Neural crest cell (in vitro differentiated cells): Measurements from ENCODE around the gene TMEM120B. TPM values are rescaled to one million over a fixed set of nuclear protein-coding genes. Genes with fewer than 3 reads are reported as not detected.

ENCODE experiments used
- DNase-seq: peaks from one replicate; pipeline ENCODE4 v3.0.0; 2021; ENCODE audit warnings: low read depth, mixed read lengths, low spot score
- H3K27ac Mint-ChIP-seq: one replicate; pipeline ENCODE4 v1.8.0; 2021; ENCODE audit warnings: mild to moderate bottlenecking, mixed read lengths; ENCODE audit not compliant: unreplicated experiment
- H3K27me3 Mint-ChIP-seq: 2 replicates; pipeline ENCODE4 v1.8.0; 2021; ENCODE audit warnings: low read depth, mild to moderate bottlenecking, mixed read lengths
- H3K36me3 Mint-ChIP-seq: 2 replicates; pipeline ENCODE4 v1.8.0; 2021; ENCODE audit warnings: low read depth, mild to moderate bottlenecking, mixed read lengths
- H3K4me1 Mint-ChIP-seq: 2 replicates; pipeline ENCODE4 v1.8.0; 2021; ENCODE audit warnings: mixed read lengths
- H3K4me3 Mint-ChIP-seq: one replicate; pipeline ENCODE4 v1.8.0; 2021; ENCODE audit warnings: mild to moderate bottlenecking, mixed read lengths
- H3K9me3 Mint-ChIP-seq: 2 replicates; pipeline ENCODE4 v1.8.0; 2021; ENCODE audit warnings: mixed read lengths
- total RNA-seq: library from RNA; stranded (reverse); gene quantifications from 2 replicates; pipeline ENCODE4 v1.2.1, GENCODE V29; 2021
- TF ChIP-seq, protein P1 (sequence below): fragments of 200-600 bp; sonication (generic); conservative IDR thresholded peaks from 2 replicates; pipeline ENCODE4 v1.5.0; 2021; ENCODE audit warnings: antibody characterized with exemption, mild to moderate bottlenecking

The TMEM120B gene
- total RNA-seq, 1 donor from 2014 or later: 14.1 TPM

DNA sequence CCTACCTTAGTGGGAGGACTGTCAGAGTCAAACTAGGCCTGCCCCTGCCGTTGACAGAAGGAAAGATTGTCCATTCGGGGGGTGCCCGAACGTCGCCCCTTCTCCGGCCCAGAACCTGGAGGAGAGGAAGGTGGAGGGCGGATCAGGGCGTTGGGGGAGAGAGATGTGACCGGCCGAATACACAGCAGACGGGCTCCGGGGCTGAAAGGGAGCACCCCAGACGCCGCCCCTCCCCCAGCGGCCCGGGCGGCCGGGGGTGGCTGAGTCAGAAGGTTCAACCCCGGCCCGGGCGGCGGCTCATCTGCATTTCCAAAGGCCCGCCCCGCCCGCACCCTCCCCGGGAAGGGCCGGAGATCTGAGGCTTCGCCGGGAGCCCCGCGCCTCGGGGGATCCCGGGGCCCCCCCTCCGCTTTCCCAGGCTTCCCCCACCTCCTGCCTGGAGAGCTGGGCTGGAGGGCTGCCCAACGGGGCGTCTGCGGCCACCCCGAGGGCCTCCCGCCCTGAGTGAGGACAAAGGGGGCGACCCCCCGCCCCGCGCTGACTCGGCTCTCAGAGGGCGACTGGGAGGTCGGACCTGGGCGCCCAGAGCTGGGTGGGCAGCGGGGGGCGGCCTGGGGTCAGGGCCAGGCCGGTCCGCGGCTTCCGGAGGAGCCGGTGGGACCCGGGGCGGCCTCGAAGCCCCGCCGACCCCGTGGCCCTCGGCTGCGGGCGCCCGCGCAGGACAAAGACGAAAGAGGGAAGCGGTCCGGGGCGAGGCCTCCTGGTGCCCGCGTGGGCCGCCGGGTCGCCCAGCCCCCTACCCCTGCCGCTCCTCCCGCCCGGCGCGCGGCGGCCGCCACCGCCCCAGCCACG lies 87.5 kb downstream of the TMEM120B start:
- Mint-ChIP-seq H3K9me3 (no peaks in the 10 kb centered on the region), H3K4me3 (peak overlapping the region; percentile 86), H3K4me1 (peaks cover 52% of the 10 kb centered on the region), H3K27ac (peak overlapping the region; percentile 98), H3K27me3 (peaks cover 35% of the 10 kb centered on the region), H3K36me3 (peaks cover 16% of the 10 kb centered on the region)
- TF ChIP-seq, protein P1, sequence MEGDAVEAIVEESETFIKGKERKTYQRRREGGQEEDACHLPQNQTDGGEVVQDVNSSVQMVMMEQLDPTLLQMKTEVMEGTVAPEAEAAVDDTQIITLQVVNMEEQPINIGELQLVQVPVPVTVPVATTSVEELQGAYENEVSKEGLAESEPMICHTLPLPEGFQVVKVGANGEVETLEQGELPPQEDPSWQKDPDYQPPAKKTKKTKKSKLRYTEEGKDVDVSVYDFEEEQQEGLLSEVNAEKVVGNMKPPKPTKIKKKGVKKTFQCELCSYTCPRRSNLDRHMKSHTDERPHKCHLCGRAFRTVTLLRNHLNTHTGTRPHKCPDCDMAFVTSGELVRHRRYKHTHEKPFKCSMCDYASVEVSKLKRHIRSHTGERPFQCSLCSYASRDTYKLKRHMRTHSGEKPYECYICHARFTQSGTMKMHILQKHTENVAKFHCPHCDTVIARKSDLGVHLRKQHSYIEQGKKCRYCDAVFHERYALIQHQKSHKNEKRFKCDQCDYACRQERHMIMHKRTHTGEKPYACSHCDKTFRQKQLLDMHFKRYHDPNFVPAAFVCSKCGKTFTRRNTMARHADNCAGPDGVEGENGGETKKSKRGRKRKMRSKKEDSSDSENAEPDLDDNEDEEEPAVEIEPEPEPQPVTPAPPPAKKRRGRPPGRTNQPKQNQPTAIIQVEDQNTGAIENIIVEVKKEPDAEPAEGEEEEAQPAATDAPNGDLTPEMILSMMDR: no peak
- DNase-seq: peak; percentile 68

DNA sequence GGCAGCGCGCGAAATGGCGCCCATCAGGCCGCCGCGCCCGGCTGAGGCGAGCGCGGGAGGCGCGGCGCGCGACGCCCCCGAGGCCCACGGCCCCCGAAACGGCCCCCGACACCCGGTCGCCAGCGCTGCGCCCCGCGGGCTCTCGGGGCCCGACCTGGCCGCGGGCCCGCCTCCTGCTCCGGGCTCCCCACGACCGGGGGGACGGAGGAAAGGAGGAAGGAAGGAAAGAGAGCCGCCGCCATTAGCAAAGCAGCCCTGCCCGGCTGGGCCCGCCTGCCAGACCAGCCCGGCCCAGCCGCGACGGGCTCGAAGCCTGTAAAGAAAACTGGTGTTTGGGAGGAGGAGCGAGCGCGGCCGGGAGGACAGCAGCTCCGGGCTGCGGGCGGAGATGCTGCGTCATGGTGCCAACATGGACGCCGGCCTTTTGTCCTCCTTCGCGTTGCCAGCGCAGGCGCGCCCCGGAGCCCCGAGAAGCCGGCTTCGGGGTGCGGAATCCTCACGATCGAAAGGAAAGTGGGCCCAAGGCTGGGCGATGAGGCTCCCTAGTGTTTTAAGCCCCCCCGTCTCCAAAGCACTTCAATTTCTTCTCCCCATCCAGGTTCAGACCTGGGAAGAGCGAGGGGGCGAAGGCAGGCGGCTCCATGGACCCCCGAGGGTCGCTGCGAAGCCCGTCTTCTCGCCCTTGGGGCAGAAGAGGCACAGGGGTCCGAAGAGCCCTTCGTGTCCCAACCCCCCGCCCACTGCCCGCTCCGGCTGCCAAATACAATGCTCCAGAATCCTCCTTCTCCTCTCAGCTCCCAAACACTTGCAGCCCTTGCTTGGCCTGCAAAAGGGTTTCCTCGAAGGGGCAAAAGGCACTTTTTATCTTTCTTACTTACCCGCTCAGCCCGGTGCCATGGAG lies 88.4 kb downstream of the TMEM120B start:
- peaks cover 31% of the 10 kb centered on the region for H3K27me3 Mint-ChIP-seq
- H3K4me1 Mint-ChIP-seq: peaks cover 57% of the 10 kb centered on the region

DNA sequence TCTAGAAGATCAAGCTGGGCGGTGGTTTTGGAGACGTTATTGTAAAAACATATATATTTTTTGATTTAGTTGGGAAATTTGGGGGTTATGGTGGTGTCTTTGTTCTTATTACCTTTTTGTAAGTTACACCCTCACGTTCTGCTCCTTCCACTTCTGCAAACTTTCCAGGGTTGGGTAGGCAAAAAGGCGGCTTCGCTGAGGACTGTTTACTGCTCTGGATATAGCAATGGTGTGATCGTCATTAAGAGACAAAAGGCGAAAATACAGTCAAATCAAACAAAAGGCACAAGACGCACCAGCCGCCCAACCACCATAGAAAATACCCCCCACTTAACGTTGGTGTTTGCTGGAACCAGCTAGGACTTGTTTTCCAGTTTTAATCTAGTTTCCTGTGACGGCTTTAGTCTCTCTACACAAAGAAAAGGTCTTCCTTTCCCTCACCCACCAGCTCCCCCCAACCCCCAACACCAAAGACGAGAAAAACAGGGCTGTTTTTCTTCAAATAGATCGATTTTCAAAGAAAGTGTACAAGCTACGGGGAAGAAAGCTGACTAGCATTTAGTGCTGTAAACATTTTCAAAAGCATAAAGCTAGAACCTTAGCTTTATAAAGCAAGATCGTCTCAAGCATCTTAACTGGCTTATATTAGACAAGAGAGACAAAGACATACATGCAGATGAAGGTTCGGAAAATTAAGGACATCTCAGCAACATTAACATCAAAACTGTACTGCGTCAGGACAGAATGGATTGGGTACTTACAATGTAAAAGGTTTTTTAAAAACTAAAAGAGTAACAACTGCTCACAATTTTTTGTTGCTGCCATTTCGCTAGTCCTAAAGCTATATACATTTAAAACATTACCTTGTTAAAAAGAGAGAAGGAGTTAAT lies 89.3 kb downstream of the TMEM120B start:
- peaks cover 14% of the 10 kb centered on the region for H3K36me3 Mint-ChIP-seq
- TF ChIP-seq, protein P1: no peak

More for the DNA sequence above, 88.4 kb downstream of the TMEM120B start:
- TF ChIP-seq, protein P1: no peak
- Mint-ChIP-seq H3K27ac (peak overlapping the region; percentile 99), H3K9me3 (no peaks in the 10 kb centered on the region), H3K4me3 (peak overlapping the region; percentile 93), H3K36me3 (peaks cover 14% of the 10 kb centered on the region)
- DNase-seq: peak; percentile 57

DNA sequence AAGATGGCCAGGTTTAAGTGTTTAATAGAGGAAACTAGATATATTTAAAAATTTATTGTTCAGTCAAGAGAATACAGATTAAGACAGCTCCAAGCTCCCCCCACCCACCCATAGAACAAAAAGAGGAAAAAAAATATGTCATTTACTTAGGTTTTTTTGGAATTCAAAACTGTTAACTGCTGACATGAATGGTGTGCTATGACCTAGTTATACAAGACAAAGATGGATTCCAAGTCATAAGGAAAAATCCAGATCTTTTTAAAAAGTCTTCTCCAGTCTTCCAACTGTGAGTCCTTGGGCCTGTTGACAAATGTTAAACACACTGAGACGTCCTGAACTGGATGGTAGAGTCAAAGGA lies 89.9 kb downstream of the TMEM120B start:
- H3K9me3 Mint-ChIP-seq: no peaks in the 10 kb centered on the region
- peak overlapping the region; percentile 99 for H3K27ac Mint-ChIP-seq
- H3K4me3 Mint-ChIP-seq: peak overlapping the region; percentile 93
- peaks cover 11% of the 10 kb centered on the region for H3K36me3 Mint-ChIP-seq
- H3K27me3 Mint-ChIP-seq: peaks cover 25% of the 10 kb centered on the region
- TF ChIP-seq, protein P1: no peak
- peaks cover 61% of the 10 kb centered on the region for H3K4me1 Mint-ChIP-seq
- no peak for DNase-seq

More for the DNA sequence above, 89.3 kb downstream of the TMEM120B start:
- H3K4me1 Mint-ChIP-seq: peaks cover 62% of the 10 kb centered on the region
- peaks cover 31% of the 10 kb centered on the region for H3K27me3 Mint-ChIP-seq
- no peaks in the 10 kb centered on the region for H3K9me3 Mint-ChIP-seq
- peak overlapping the region; percentile 99 for H3K27ac Mint-ChIP-seq
- H3K4me3 Mint-ChIP-seq: peak overlapping the region; percentile 93
- DNase-seq: no peak
